ENCODE measurements around the gene RNU6-1. TPM values are rescaled to one million over a fixed set of nuclear protein-coding genes. Genes with fewer than 3 reads are reported as not detected.

Gene RNU6-1
- total and polyA plus RNA-seq, 7 donors: not detected

- H3K9me3 ChIP-seq: no peaks in the 10 kb centered on the region
- ATAC-seq (no peak), DNase-seq (no peak)
- WGBS, 3 donors: 90 to 93% (median 92%) methylated on average over 3 of the region's 3 CpGs
- H3K27ac ChIP-seq: no peak overlapping the region
- H3K4me1 ChIP-seq: no peaks in the 10 kb centered on the region
- TF ChIP-seq CTCF (IDR thresholded peaks at IDR 0.05): no peak
- no peak overlapping the region for H3K4me3 ChIP-seq
- no peaks in the 10 kb centered on the region for H3K27me3 ChIP-seq (ENCODE audit: insufficient read depth in 3 of 3, low read length in 2 of 3)
- intact Hi-C loops (cut with DNase I): no loop called here
- H3K36me3 ChIP-seq (ENCODE audit: insufficient read depth in 1 of 2, low read depth in 1 of 2): no peaks in the 10 kb centered on the region
These were observed 17.4 kb upstream of the RNU6-1 start for GRCh38 chr15:67857220-67857619.

- WGBS, 3 donors: 61 to 87% (median 76%) methylated on average over 3 of the region's 3 CpGs
- intact Hi-C loops (cut with DNase I): no loop called here
- Histone ChIP-seq H3K4me1 (no peaks in the 10 kb centered on the region), H3K4me3 (no peak overlapping the region), H3K9me3 (no peaks in the 10 kb centered on the region), H3K27ac (no peak overlapping the region), H3K36me3 (ENCODE audit: insufficient read depth in 1 of 2, low read depth in 1 of 2) (no peaks in the 10 kb centered on the region), H3K27me3 (ENCODE audit: insufficient read depth in 3 of 3, low read length in 2 of 3) (no peaks in the 10 kb centered on the region)
- no peak for TF ChIP-seq CTCF (IDR thresholded peaks at IDR 0.05)
- ATAC-seq: no peak
- DNase-seq: no peak
These were observed 16.0 kb upstream of the RNU6-1 start for GRCh38 chr15:67855842-67856241.

GRCh38 chr15:67854358-67854757 is 14.5 kb upstream of the RNU6-1 start:
- Histone ChIP-seq H3K4me1 (no peaks in the 10 kb centered on the region), H3K27me3 (ENCODE audit: insufficient read depth in 3 of 3, low read length in 2 of 3) (no peaks in the 10 kb centered on the region), H3K9me3 (no peaks in the 10 kb centered on the region), H3K36me3 (ENCODE audit: insufficient read depth in 1 of 2, low read depth in 1 of 2) (no peaks in the 10 kb centered on the region), H3K27ac (no peak overlapping the region), H3K4me3 (no peak overlapping the region)
- DNase-seq: no peak
- ATAC-seq: no peak
- WGBS, 3 donors: 76 to 94% (median 91%) methylated on average over 1 of the region's 1 CpG
- intact Hi-C loops (cut with DNase I): no loop called here
- no peak for TF ChIP-seq CTCF (IDR thresholded peaks at IDR 0.05)

- Histone ChIP-seq H3K27ac (no peak overlapping the region), H3K27me3 (ENCODE audit: insufficient read depth in 3 of 3, low read length in 2 of 3) (no peaks in the 10 kb centered on the region), H3K4me3 (no peak overlapping the region), H3K9me3 (no peaks in the 10 kb centered on the region), H3K4me1 (no peaks in the 10 kb centered on the region), H3K36me3 (ENCODE audit: insufficient read depth in 1 of 2, low read depth in 1 of 2) (no peaks in the 10 kb centered on the region)
- DNase-seq: no peak
- 89 to 96% (median 91%) methylated on average over 2 to 3 of the region's 3 CpGs for WGBS, 3 donors
- no peak for ATAC-seq
- intact Hi-C loops (cut with DNase I): no loop called here
- TF ChIP-seq CTCF (IDR thresholded peaks at IDR 0.05): no peak
These were observed 13.6 kb upstream of the RNU6-1 start for GRCh38 chr15:67853454-67853853.

GRCh38 chr15:67852418-67852817 is 12.6 kb upstream of the RNU6-1 start:
- Histone ChIP-seq H3K9me3 (no peaks in the 10 kb centered on the region), H3K36me3 (ENCODE audit: insufficient read depth in 1 of 2, low read depth in 1 of 2) (no peaks in the 10 kb centered on the region), H3K27ac (no peak overlapping the region), H3K27me3 (ENCODE audit: insufficient read depth in 3 of 3, low read length in 2 of 3) (no peaks in the 10 kb centered on the region), H3K4me1 (no peaks in the 10 kb centered on the region), H3K4me3 (no peak overlapping the region)
- intact Hi-C loops (cut with DNase I): no loop called here
- ATAC-seq (no peak), DNase-seq (no peak)
- no peak for TF ChIP-seq CTCF (IDR thresholded peaks at IDR 0.05)
- 55 to 73% (median 68%) methylated on average over 3 of the region's 3 CpGs for WGBS, 3 donors
